ENCODE results near the gene CALD1. TPM values are rescaled to one million over a fixed set of nuclear protein-coding genes. Genes with fewer than 3 reads are reported as not detected.

The CALD1 gene
- total RNA-seq, 1 experiment from 2014 or later, result 0.10 TPM

DNA sequence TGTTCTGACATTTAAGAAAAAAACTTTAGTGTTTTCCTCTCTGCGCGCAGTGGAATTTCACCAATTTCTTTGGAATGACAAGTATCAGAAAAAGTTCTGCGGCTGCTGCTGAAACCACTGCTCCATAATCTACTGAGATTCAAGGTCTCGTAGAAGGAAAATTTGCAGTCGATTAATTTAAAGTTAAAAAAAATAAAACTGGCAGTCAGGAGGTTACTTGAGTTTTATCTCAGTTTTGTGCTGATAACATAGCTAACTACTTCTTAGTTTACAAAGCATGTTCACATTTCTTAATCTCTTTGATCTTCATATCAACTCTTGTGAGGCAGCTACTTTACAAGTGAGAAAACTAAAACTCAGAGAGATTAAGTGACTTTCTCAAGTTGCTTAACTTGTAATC, 18.2 kb upstream of the CALD1 start:
- no peak for DNase-seq (ENCODE audit: low spot score)

DNA sequence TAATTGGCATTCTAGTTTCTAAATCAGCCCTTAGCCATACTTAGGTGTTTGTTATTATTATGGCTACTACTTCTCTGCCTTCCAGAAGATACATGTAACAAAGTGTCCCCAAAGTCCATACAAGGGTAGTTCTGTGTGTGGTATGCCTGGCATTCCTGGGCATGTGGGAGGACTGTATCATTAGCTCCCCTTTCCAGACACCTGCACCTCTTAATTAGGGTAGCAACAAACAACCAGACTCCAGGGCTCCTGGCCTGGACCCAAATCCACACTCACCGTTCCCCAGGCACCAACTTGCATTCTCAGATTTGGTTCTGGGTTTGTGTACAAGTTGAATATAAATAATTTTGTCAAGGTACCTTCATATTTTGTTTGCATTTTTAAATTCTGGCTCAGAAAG, 15.5 kb upstream of the CALD1 start:
- no peak for DNase-seq (ENCODE audit: low spot score)

DNA sequence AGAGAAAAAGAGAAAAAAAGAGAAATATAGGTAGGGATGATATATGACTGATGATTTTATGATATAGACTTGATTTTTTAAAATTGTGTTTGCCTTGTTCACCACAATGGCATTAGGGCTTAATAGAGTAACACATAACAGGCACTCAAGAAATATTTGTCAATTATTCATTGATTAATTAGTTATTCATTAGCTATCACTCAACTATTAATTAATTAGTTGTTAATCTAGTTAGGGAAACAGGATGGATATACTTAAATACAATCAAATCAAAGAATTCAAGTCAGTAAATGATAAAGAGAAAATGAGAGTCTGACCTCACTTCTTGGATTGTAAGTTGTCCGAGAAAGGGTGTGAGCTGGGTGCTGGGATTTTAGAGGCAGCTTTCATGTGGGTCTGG, 15.1 kb upstream of the CALD1 start:
- no peak for DNase-seq (ENCODE audit: low spot score)

DNA sequence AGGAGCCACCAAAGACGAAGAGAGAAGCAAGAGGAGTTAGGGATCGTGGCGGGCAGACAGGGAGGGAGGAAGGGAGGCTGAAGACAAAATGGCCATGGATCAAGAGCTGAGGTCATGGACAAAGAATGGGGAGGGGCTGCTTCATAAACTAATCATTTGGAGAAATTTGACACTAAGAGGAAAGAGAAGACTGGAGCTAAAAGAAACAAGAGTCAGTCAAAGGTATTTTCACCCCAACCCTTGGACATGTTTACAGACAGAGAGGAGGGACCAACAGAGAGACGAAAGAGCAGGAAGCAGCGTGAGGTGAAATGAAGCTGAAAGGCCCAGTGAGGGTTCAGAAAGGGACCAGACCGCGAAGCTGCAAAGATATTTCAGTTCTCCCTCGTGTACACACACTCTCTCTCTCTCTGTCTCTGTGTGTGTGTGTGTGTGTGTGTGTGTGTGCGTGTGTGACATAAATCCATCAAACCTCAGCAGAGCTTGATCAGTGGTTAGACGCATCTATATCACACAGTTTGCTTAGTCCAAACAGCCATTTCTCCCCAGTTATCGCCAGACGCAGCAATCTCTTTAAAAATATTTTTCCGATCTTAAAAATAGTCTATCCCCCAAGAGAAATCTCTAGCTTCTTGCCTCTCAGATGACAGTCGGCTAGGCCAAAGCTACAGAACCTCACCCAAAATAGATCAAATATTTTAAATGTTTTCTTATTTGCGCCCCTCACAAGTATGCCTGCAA, 12.5 kb upstream of the CALD1 start:
- DNase-seq (ENCODE audit: low spot score), result no peak

DNA sequence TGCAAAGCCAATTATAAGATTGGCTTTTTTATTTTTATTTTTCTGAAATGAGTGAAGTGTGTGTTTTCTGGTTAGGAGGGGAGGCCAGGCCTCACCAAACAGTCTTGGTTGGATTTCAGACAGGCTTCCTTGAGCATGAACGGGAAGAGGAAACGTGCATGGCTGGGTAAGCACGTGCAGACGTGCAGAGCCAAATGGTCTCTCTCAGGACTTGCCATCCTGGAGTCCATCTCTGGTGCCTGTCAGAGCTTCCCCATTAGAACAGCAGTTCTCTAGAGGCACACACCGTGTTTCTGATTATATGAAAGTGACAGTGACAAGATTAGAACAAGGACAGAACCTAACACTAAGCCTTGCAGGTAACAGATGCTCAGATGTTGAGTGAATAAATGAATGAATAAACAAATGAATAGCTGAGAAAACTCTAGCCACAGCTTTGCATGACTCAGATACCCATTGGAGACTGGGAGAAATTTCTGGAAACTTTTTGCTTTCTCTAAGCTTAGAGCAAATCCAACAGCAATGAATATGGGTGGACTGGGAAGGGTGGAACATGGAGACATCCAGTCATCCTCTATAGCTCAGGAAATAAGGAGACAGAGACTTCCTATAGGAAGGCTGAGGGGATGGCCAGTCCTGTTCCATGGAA, 11.8 kb upstream of the CALD1 start:
- DNase-seq (ENCODE audit: low spot score), result no peak

DNA sequence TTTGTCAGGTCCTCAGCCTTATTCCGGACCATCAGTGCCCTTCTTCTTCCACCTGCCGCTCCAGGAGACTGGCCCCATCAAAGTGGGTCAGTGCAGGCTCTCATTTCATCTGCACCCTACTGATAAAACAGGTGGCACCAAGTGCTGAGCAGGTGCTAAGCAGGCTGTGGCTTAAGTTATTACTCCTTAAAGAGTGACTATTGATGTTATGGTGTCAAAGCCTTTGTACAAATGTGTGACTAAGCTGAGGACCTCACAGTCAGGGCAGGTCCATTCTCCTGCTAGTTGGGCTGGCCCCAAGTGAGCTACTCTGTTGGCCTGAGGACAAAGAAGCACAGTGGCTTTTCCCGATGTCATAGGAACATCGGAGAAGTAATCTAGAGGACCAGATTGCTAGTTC, 11.2 kb upstream of the CALD1 start:
- DNase-seq (ENCODE audit: low spot score), result no peak

DNA sequence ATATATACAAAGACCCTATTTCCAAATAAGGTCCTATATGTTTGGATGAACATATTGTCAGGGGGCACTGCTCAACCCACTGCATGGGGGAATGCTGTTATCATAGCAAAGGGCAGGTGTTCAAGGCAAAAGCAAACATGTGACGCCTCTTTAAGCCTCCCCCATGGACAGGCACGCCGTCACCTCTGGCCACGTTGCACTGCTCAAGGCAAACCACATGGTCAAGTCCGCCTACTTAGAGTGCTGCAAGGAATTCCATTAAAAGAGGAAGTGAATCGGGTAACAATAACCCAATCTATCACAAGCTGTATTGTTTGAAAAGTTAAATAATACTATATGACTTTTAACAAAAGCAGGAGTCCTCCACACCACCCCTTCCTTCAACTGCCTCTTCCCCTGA, 8.8 kb upstream of the CALD1 start:
- no peak for DNase-seq (ENCODE audit: low spot score)

DNA sequence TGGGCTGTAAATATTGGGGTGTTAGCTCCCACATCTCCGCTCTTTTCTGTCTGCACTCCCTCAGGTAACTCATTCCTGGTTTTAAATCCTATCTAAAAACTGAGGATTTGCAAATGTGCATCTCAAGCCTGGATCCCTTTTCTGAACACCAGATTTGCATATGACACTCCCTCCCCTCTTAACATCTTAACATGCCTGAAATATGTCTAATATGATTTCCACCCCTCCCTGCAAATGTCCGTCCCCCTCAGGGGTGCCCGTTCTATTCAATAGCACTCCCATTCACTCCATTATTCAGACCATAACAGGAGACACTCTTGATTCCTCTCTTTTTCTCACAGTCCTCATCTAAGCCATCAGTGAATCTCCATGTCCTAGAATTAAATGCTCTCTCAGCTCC, 8.3 kb upstream of the CALD1 start:
- no peak for DNase-seq (ENCODE audit: low spot score)

DNA sequence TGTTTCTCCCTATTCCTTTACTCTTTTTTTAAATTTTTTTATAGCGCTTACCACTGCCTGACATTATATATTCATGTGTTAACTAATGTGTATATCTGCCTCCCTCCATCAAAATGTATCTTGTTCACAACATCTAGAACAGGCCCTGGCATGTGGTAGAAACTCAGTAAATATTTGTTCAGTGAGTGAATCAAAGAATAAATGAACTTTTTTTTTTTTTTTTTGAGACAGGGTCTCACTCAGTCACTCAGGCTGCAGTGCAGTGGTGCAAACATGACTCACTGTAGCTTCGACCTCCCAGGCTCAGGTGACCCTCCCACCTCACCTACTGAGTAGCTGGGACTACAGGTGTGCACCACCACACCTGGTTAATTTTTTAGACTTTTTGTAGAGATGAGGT, 7.5 kb upstream of the CALD1 start:
- DNase-seq (ENCODE audit: low spot score), result no peak

DNA sequence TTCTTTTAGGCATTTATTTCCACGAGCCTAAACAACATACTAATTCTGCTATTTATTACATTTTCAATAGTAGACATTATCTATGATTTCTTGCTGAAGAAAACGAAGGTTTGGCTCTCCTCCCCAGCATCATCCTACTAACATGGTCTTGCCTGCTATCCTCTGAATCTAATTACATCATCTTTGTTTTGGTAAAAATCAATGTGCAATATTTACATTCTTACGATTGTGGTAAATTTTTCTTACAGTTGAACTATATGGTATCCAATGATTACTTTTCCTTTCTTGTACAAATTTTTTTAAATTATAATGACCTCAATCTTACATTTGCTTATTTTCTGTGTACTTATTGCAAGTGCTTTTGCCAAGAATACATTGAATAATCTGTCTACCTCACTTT, 7.0 kb upstream of the CALD1 start:
- DNase-seq (ENCODE audit: low spot score), result no peak

DNA sequence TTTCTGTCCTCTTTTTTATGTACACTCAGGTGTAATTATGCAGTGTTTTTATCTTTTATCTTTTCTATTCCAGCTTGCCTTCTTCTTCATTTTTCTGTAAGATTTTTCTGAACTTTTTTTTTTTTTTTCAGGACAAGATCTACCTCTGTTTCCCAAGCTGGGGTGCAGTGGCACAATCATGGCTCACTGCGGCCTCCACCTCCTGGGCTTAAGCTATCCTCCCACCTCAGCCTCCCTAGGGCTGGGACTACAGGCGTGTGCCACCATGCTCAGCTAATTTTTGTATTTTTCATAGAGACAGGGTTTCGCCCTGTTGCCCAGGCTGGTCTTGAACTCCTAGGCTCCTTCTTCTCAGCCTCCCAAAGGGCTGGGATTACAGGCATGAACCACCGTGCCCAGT, 6.3 kb upstream of the CALD1 start:
- no peak for DNase-seq (ENCODE audit: low spot score)

DNA sequence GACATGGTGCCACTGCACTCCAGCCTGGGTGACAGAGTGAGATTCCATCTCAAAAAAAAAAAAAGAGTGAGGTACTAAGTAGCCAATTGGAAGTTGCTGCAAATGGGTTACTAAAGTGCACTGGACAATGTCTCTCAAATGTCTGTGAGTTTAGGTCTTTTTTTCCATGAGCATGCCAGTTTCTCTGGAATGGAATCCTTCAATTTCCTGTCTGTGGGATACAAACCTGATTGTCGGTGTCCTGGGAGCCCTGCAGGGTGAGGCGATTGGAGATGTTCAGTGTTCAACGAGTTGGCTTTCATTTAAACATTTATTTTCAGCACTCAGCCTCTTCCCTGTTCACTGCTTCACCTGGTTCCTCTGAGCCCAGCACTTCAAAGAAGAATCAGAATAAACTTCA, 5.3 kb upstream of the CALD1 start:
- DNase-seq (ENCODE audit: low spot score), result no peak

DNA sequence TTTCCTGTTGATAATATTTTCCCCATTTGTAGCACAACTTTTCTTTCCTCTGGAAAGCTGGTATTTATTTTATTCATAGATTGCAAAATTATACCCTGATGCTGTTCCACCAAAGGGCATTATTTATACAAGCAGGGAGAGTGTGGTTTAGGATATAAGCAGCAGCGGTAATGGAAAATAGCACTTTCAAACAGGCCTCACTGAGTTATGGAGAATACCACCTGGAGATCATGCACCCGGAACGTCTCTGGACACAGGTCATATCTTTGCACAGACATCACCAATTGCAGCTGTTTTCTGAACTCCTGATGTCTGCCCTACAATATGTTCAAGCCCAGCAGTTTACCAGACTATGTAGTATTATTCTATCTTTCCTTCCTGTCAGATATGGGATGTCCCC, 2.0 kb upstream of the CALD1 start:
- DNase-seq (ENCODE audit: low spot score), result no peak

DNA sequence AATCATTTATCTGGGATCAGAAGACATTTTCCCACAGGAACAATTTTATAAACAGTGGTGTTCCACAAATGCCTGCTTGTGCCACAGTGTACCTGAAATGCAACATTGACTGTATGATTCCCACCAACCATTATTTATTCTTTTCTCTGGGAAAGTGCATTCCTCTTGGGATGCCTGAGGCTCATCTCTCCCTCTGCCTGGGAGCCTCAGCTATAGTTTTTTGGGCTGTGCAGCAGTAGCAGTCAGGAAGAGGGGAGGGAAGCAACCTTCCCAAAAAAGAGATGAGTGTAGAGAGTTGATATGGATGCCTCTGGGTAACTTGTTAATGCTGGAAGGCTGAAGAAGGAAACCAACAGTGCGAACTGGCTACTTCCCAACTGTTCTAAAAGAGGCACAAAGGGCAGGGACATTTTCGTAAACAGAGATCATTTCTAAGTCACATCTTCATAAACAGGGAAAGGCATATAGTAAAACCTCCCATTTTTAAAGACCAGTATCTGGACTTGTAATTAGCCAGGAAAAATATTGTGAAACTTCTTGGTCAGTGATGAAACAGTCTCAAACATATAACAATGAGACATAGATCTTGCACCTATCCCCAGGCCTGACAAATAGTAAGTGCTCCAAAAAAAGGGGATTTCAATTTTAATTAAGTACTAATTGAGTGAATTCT, 1.4 kb upstream of the CALD1 start:
- DNase-seq (ENCODE audit: low spot score), result no peak

DNA sequence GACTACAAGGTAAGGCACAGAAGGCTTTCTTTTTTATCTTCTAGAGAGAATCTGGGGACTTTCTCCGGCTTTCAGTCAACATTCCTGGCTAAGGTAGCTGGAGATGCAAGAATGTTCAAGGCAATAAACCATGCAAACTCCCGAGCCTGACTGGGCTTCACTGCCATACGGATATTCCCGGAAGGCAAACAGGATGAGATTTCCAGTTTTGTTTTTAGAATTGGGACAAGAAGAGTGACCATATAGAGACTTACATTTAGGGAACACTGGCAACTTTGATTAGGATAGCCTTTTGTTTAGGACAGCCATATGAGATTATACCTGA, 269 bp downstream of the CALD1 start:
- no peak for DNase-seq (ENCODE audit: low spot score)

DNA sequence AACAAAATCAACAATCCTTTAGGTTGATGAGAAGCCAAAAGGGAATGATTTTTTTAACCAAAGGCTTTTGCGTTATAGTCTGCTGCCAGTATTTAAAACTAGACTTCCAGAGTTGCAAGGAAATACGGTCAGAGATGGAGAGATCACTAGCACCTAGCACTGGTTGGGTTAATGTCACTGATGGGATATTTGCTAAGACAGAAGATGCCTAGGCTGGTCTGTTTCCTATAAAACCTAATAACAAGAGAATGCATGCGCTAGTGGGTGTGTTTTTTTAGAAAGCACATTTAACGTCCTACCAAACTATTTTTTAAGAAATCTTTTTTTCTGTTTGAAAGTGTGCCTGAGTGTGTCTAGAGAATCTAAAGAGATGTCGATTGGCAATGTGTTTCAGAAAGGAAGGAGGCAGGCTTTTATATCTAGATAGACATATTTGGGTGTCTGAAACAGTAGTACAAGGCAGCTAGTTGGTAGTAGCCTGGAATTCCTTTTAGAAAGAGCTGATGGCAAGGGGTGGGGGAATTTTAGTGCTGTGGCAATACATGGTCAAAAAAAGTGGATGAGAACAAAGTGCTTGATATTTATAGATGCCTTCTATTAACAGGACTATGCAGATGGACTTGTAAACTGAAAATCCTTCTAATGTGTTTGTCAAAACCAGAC, 863 bp downstream of the CALD1 start:
- DNase-seq (ENCODE audit: low spot score), result no peak

DNA sequence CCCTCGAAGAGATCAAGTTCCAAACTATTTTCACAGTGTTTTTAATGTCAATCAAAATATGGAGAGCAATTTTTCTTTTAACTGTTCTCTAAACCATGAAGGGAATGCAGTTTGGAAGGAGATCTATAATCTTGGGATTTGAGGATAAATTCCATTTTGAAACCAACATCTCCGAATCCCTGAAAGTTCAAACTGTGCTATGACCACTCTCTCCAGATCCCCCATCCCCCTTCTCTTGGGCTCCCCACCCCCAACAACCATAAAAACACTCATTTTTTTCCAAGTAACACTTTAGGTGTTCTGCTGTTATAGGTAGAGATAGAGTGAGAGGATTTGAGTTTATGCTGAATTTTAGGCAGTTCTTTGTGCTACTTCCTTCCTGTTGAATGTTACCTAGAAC, 1.7 kb downstream of the CALD1 start:
- no peak for DNase-seq (ENCODE audit: low spot score)

DNA sequence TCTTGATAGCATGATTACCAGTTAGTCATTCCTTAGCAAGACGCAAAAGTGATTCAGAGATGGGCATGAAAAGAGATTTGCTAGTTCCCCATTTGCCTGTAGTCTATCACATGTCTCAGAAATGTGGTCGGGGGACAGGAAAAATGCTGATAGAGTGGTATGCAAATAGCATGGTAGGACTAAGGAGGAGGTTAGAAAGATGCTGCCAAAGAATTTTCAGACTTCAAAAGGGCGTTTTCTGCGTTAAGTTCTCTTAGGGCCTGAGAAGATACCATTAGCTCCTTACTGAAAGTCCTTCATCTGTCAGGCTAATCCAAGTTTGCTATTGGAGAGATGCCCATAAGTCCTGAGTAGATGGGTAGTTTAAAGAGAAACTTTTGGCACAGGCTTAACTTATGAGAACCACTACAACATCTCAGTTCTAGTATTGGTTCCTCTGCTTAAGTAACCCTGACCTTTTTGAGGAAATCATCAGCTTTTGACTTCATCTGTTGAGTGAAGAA, 2.7 kb downstream of the CALD1 start:
- DNase-seq (ENCODE audit: low spot score), result no peak

DNA sequence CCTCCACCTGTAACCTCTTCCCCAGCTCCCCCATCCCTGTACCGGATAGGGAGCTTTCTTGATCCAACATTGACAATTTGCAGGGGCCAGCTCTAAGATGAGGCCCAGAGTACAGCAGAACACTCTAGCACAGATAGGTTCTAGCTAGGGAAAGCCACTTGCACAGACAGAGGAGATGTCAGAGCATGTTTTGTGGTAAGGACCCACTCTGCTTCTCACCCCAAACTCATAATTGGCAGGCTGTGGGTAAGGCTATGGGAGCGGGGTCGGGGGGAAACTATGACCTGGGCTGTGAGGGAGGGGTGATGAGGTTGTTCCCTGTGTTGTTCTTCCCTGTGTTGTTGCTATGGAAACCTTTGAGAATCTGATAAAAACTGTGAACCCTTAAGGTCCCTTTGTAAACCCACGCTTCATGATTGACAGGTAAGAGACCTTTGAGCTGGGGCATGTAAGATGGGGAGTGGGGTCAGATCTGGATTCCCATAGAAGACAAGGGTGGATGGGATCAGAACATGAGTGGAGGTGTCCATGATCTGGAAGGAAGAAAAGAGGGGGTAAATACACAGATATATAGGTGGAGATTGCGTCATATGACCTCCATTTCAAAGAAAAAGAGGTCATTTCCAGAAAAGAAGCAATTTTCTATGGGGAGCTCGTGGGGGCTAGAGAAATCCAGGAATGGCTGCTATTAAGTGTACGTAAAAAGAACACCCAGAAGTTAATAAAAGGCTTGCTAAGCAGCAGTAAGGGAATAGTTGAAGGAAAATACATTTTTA, 4.0 kb downstream of the CALD1 start:
- no peak for DNase-seq (ENCODE audit: low spot score)

DNA sequence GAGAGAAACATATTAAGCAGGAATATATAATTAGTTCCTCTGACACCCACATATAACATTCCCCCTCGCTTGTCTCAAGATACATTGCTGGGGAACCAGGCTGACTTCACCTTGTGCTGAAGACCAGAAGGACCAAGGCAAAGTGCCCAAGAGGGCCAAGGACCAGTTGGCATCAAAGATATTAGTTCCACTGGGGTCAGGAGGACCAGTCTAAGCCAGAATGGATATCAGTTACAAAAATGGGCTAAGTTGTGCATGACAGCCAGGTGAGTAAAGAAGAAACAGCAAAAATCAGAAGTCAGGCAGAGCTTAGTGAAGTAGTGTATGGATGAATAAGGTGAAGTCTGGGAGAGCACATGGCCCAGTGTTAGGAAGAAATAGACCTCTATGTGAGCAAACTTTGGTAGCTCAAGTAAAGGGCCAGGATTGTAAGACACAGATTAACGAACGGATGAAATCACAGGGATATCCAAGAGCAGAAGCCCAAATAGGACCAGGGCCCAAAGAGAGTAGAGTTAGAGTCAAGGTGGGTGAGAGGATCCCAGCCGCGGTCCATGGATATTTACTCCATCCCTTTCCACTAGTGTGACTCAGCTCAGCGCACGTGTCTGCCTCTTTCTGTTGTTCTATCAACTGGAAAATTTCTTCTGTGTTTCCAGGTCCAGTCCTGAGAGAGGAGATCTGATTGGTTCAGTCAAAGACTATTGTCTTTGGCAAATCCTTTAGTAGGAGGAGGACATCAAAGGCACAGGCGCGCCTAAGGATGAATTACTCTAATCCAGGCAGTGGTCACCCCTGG, 5.0 kb downstream of the CALD1 start:
- no peak for DNase-seq (ENCODE audit: low spot score)

DNA sequence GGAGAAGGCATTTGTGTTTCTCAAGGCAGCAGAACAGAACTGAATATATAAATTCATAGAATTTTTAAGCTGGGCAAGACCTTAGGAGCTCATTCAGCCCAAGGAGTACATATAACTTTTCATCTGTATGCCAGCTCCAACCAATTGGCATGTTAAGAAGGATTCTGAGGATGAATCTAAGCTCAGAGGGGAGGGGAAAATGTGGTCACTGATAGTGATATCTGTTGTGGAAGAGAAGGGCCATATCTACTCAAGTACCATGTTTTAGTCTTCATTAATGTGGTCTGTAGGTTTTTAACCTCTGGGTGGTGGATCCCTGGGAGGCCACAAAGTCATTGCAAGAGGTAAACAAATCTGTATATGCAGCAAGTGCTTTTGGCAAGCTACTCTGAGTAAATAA, 6.4 kb downstream of the CALD1 start:
- DNase-seq (ENCODE audit: low spot score), result no peak

All from HT-29 (cell line).